NCI-H82 treated with DMSO at 0.1 percent for 48 hours (cell line): ENCODE results near the gene RANBP17.
"Not testable (repeated sequence)": the region's sequence is repeated elsewhere in the genome, so short reads cannot be mapped to it uniquely, and the experiment has no call there.

Experiments
- DNase-seq: peaks from one replicate; lab custom pipeline; 2025; ENCODE audit not compliant: unreplicated experiment; lab: John Stamatoyannopoulos, UW

Gene RANBP17

DNA sequence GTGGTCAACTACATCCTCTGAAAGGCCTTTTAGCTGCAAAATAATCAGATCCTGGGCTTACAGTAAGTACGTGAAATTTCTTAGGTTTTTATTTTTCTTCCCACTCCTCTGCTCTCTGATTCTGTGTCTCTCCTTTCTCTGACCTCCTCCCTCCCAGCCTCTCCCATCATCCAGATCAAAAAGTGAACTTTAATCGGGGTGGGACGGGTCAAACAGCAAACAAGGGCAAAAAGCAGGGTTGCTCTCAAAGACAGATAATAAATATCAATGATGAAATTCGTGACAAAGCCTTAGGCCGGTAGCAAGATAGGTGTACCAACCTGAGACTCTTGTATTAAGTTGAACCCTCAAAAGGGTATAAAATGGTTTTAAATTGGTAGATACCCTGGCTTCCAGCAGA is 76.1 kb downstream of the RANBP17 start:
- DNase-seq, result no peak

GRCh38 chr5:170939178-170939577 is 77.4 kb downstream of the RANBP17 start:
- no peak for DNase-seq

DNA sequence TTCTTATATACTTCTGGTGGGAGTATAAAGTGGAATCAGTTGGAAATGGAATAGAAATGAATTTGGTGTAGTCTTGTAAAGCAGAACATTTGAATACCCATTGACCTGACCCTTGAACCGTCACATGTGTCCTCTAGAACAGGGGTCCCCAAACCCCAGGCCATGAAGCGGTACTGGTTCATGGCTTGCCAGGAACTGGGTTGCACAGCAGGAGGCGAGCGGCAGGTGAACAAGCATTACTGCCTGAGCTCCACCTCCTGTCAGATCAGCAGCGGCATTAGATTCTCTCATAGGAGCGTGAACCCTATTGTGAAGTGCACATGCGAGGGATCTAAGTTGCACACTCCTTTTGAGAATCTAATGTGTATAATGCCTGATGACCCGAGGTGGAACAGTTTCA is 80.0 kb downstream of the RANBP17 start:
- DNase-seq, result no peak

DNA sequence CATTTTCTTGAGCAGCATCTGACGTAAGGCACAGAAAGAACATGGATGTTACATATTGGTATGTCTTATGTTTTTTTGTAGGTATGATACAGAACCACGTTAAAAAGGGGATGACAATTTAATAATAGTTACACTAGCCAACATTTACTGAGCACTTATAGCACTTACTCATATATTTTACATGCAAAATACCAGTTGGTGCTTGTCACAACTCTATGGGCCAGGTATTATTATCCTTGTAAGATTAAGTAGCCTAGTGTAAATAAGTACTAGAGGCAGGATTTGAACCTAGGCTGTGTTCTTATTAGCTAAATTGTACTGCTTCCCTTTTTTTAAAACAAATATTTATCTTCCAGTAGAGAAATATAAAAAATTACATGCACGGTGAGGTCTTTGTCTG is 83.5 kb downstream of the RANBP17 start:
- no peak for DNase-seq

DNA sequence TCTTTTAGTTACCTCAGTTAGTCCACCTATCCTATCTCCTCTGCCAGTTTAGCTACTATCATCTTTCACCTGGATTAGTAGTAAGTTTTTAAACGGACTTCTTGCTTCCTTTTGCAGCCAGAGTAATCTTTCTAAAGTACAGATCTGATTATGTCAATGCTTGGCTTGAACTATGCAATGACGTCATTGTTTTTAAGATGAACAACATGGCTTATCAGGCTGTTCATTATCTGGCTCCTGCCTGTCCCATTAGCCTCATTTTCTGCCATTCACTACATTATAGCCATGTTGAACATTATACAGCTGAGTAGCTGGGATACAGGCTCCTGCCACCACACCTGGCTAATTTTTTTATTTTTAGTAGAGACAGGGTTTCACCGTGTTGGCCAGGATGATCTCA is 98.7 kb downstream of the RANBP17 start:
- DNase-seq, result no peak

- no peak for DNase-seq
These were observed 101.7 kb downstream of the RANBP17 start for GRCh38 chr5:170963521-170963920.

DNA sequence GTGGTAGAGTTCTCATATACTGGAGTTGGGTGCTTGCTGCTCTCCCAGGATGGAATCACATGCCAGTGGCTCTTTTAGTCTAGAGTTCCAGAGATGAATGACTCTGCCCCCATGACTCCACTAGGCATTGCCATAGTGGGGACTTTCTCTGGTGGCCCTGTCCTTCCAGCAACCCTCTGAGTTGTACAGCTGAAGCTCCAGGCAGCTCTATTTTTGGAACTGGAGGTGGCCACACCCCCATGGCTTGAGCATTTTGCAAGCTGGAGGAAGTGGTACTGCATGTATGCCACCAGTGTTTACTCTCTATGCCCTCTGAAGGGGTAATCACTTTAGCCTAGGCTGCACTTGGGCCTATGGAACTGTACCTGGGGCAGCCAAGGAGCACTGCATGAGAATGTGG is 112.6 kb downstream of the RANBP17 start:
- no peak for DNase-seq

- not testable (repeated sequence) for DNase-seq
These were observed 118.4 kb downstream of the RANBP17 start for GRCh38 chr5:170980261-170980660.

- DNase-seq, result no peak
These were observed 123.7 kb downstream of the RANBP17 start for GRCh38 chr5:170985486-170985885.

- DNase-seq, result no peak
These were observed 124.8 kb downstream of the RANBP17 start for GRCh38 chr5:170986598-170986997.

GRCh38 chr5:170993476-170993875 is 131.7 kb downstream of the RANBP17 start:
- no peak for DNase-seq

DNA sequence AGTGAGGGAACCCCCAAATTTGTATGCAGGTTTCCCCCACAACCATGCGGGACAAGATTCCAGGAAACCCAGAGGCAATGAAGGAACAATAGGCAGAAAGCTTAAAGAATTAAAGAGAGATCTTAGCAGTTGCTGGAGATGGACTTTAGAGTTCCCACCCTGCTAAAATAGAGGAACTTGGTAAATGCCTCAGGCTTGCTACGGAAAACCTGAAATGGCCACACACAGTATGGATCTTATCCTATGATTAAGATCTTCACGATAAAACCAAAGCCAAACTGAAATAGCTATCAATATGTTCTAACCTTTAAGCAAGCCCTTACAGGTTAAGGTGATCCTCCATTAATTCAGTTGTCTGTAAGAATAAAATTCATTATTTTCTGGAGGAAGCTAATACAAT is 148.3 kb downstream of the RANBP17 start:
- DNase-seq, result no peak

DNA sequence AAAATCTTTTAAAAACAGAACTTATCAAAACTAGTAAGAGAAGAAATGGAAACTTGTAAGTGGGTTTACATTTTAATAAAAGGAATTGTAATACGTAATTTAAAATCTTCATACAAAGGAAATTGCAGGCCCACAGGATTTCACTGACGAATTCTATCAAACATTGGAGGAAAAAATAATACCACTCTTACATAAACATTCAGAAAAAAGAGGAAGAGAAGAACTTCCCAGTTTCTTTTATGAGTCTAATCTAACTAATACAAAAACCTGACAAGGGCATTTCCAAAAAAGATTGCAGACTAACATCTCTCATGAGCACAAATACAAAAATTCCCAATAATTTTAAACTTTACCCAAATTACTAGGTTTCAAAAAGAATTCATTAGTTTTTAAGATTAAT is 149.0 kb downstream of the RANBP17 start:
- DNase-seq, result no peak

GRCh38 chr5:171023508-171023907 is 161.7 kb downstream of the RANBP17 start:
- no peak for DNase-seq

GRCh38 chr5:171024084-171024483 is 162.3 kb downstream of the RANBP17 start:
- DNase-seq, result no peak

DNA sequence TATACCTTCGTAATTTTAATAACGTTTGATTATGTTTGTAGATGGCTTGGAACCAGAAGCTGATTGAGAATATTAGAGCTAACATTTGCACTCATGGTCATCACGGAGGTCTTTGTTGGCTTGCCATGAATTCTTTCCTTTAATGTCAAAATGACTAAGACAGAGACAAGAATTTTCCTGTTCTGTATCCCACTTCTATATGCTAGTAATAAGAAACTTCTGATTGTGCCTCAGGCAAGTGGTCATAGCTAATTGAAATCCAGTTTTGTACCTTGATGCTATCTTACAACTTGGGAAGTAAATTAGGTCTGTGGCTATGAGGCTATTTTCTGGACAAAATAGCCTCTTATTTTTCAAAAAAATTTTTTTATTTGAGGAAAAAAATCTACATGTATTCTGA is 167.6 kb downstream of the RANBP17 start:
- DNase-seq, result no peak

- DNase-seq, result no peak
These were observed 170.2 kb downstream of the RANBP17 start for GRCh38 chr5:171031977-171032376.

DNA sequence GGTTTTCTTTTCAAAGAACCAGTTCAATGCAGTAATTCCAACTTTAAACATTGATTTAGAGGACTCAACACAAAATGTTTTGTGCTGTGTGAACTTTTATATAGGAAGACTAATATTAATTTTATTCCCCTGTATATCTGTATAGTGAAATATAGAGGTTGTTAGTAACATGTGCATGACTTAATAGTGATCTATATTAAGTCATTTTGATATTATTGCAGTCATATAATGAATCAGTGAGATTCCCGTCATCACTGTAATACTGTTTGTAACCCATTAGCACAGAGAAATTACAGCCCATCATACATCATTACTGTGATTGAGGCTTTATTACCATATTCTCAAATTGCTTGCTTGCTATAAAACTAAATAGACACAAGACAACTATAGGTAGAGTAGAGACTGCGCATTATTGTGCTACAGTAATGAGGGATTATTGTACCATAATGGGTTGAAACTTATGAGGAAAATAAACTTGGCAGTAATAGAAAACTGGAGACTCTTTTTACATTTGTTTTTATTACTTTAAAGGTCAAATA is 170.7 kb downstream of the RANBP17 start:
- DNase-seq, result no peak

- not testable (repeated sequence) for DNase-seq
These were observed 180.1 kb downstream of the RANBP17 start for GRCh38 chr5:171041893-171042292.

DNA sequence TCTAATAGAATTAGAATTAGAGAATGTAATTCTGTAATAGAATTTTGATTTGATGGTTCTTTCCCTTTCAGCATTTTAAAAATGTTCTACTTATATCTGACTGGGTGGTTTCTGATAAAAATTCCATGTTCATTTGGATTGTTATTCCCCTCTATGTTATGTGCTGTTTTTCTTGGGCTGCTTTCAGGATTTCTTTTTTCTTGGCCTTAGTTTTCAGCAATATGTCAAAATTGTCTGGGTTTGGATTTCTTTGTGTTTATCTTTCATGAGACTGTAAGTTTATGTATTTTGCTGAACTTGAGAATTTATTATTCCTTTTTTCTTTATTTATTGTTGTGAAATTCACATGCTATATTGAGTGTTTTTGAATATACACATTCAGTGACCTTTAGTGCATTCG is 189.1 kb downstream of the RANBP17 start:
- DNase-seq, result no peak

- no peak for DNase-seq
These were observed 194.1 kb downstream of the RANBP17 start for GRCh38 chr5:171055875-171056454.

DNA sequence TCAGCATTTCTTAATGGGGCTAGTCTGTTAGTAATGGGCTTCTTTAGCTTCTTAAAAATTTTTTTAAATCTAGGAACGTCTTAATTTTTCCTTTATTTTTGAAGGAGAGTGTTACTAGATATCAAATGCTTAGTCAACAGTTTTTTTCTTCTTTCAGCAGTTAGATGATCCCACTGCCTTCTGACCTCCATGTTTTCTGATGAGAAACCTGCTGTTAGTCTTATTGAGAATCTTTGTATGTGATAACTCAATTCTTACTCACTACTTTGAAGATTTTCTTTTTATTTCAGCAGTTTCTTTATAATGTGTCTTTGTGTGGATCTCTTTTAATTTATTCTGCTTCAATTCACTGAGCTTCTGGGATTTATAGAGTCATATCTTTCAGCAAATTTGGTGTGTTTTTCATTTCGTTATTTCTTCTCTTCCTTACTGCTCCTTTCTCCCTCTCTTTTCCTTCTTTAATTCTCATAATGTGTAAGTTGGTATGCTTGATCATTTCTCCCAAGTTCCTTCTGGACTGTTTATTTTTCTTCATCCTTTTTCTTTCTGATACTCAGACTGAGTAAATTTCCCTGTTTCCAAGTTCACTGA is 205.8 kb downstream of the RANBP17 start:
- DNase-seq, result no peak

GRCh38 chr5:171074747-171075146 is 212.9 kb downstream of the RANBP17 start:
- no peak for DNase-seq
